HG03108 (cell line): ENCODE data around the gene TNS2.

Source experiments
- ATAC-seq: cut with Tn5 transposase; IDR thresholded peaks from one replicate; pipeline ENCODE4 v1.9.1; 2021; ENCODE audit warnings: moderate library complexity; ENCODE audit not compliant: unreplicated experiment

Gene TNS2

GRCh38 chr12:53042607-53043454 is 7.0 kb upstream of the TNS2 start:
- ATAC-seq: no peak

DNA sequence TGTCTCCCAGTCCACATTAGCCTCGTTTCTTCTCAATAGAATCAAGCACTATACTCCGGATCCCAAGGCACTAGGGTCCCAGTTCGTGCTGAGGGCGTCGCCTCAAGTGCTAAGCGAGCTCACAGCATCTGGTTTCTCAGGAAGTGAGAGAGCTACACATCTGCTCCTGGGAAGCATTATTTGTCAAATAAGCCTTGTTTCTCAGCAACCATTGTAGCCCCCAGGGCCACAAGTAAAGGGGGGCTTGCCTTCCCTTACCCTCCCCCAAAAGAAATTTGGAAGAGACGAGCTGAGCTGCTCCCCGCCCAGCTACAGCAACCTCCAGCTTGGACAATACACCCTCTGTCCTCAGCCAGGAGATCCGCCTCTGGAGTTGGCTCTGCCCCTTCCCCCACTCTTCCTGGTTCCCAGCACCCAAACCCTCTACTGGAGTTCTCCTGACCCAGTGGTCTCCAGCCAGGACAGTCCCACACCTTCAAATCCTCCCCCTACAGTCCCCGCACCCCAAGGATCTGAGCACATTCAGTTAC is 5.7 kb upstream of the TNS2 start:
- no peak for ATAC-seq

DNA sequence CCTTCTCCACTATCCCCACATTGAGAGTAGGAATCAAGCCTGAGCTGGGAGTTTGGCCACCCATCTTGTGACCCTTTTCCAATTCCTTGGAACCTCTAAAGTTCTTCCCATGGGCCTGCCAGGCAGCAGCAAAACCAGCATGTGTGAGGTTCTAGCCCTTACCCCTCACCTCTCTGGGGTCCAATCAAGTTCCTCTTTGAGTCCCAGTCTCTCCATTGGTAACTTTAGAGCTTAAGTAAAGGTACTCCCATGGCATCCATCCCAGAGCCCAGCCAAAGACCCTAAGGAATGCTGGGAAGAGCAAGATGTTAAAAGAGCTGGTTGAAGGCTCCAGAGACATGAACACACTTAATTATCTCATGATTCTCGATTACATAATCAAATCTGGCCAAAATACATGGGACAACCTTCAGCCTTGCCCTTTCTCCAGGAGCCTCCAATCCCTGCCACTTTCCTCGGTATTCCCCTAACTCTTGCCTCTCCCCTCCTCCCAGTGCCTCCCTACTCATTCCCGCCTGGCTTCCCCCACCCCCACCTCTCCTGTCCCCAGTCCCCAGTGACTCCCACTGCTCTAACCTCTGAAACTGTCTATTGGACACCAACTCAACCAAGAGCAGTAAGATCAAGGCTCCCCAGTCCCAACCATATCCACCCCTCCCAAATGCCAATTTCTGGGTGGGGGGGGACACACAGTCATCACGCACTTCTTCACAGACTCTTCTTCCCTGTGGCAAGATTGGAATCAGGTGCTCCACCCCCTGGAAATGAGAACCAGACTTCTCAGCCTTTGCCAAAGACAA is 4.8 kb upstream of the TNS2 start:
- ATAC-seq: no peak

DNA sequence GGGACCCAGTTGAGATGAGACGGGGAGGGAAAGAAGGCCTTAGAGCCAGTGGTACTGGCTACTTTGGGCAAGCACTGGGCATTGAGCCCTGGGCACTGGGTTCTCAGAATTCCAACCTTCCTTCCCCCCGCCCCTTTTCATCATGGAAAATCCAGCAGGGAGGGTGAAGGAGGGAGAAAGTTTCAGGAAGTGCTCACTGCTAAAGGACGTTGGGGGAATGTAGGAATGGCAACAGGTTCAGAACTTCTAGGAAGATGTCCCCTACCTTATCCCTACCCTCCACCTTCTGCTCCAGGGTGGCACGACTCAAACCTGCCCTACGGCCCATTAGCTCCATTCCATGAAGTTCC is 4.2 kb upstream of the TNS2 start:
- ATAC-seq: no peak

DNA sequence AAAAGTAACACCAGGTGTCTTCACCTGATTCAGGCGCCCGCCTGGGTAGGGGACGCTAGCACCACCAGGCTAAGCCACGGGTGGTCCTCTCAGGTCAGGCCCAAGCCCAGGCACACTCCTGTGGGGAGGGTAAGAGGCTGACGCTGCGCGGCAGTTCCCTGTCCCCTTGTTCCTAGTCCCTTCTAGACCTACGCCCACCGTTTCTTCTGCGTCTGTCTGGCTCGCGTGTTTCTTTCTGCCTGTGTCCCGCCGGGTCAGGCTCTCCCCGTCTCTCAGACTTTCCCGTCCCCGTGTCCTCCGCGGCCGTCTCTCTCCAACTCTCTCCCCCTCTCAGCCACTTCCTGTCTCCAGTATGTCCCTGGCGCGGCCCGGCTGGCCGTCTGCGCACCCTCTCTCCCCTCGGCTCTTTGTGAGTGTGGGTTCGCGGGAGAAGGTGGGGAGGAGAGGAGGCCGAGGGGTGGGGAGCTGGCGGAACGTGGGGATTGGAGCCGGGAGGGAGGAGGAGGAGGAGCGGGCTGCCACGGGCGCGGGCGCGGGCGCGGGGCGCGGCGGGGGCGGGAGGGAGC is 3.1 kb upstream of the TNS2 start:
- peak; percentile 18 for ATAC-seq

GRCh38 chr12:53047221-53048032 is 2.4 kb upstream of the TNS2 start:
- peak; percentile 72 for ATAC-seq

- ATAC-seq: no peak
Measured at GRCh38 chr12:53048033-53048779, 1.7 kb upstream of the TNS2 start.

DNA sequence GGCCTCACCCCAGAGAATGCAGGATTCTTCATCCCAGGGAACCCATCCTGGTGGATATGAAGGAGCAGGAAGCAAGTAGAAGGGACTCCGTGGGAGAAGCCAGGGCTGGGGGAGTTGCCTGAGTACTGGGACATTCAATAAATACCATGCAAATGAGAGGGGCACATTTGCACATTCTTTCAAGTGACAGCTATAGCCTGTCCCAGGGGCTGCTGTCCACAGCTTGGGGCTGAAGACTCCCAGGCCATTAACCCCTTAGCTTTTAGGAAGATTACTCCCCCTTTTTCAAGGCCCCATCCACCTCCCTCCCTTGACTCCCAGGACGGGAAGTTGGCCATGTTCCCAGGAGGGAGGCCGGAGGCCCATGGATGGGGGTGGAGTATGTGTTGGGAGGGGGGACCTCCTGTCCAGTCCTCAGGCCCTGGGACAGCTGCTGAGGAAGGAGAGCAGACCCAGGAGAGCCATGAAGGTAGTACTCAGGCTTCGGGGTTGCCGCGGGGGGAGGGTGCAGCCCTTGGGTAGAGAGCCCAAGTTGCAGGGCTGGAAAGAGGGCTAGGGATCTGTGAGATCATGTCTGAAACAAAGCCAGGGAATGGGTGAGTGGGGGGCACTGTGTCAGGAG is 974 bp upstream of the TNS2 start:
- no peak for ATAC-seq

DNA sequence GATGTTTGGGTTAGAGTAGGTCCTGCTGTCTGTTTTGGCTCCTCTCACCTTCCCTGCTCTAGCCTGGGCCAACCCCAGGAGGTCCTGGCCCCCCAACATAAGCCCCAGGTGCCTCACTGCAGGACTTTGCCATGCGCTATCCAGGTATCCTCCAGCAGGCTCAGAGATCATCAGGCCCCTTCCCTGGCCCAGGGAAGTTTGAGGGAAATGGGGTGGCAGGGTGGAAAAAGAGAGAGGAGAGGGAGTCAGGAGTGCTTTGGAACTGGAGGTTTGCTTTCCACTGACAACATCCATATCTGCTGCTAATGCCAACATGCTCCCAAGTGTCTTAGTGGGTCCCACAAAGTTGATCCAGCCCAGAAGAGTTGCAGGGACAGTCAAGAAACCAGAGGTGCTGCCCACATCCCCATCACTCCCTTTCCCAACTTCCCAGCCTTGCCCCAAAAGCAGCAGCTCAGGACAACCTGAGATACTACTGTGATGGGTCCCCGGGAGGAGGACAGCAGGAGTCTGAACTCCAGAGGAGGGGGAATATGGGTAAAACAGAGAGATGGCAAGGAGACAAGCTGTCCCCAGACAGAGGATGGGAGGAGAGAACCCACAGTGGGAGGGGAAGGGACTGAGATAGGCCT is 677 bp downstream of the TNS2 start:
- ATAC-seq: no peak

- no peak for ATAC-seq
Measured at GRCh38 chr12:53051058-53051880, 1.4 kb downstream of the TNS2 start.

- no peak for ATAC-seq
Measured at GRCh38 chr12:53051881-53052412, 2.1 kb downstream of the TNS2 start.

GRCh38 chr12:53052419-53053217 is 2.8 kb downstream of the TNS2 start:
- no peak for ATAC-seq

GRCh38 chr12:53053218-53054111 is 3.6 kb downstream of the TNS2 start:
- ATAC-seq: no peak

DNA sequence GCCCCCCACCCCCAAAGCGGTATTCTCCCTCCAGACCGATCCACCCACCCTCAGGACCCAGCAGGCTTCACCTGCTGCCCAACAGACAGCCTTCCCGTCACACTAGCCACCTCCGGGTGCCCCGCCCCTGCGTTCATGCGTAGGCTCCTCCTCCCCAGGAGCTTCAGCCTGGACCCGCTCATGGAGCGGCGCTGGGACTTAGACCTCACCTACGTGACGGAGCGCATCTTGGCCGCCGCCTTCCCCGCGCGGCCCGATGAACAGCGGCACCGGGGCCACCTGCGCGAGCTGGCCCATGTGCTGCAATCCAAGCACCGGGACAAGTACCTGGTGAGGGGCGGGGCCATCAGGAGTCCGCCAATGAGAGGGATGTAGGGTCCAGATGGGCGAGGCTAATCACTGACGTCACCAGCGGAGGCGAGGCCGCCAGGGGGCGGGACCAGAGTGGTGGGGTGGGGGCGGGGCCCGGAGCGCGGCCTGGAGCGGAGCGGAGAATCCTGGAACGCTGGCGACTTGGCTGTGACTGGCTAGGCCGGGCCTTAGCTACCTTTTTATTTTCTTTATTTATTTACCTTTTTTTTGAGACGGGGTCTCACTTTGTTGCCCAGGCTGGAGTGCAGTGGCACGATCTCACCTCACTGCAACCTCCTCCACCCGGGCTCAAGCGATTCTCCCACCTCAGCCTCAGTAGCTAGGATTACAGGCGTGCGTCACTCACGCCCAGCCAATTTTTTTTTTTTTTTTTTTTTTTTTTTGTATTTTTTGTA is 4.4 kb downstream of the TNS2 start:
- peak; percentile 85 for ATAC-seq

DNA sequence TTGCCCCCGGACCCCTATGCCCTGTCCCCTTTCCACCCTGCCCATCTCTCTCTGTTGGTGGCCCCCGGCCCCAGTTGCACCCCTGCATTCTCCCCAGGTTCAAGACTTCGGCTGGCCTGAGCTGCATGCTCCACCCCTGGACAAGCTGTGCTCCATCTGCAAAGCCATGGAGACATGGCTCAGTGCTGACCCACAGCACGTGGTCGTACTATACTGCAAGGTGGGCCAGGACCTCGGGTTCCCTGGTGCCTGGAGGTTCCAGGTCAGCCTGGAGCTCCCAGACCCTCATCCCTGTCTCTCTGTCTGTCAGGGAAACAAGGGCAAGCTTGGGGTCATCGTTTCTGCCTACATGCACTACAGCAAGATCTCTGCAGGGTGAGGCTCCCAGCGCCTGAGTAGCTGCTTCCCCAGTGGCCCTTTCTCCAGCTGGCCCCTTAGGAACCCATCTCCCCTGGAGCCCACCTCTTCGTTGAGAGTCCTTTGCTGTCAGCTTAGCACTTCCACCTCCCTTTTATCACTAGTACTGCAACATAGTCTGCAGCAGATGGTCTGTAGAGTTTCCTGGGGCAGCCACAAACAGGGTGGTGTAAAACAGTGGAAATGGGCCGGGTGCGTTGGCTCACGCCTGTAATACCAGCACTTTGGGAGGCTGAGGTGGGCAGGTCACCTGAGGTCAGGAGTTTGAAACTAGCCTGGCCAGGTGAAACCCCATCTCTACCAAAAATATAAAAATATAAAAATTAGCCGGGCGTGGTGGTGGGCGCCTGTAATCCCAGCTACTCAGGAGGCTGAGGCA is 5.8 kb downstream of the TNS2 start:
- ATAC-seq: no peak
